ENCODE data around the gene CLVS2. TPM values are rescaled to one million over a fixed set of nuclear protein-coding genes. Genes with fewer than 3 reads are reported as not detected.

The CLVS2 gene
- total and polyA plus RNA-seq, 2 of the 4 experiments (the other 2 are of a cell fraction): 0.02 TPM; not detected in 1

GRCh38 chr6:123022975-123023374, 26.9 kb downstream of the CLVS2 start:
- no peak overlapping the region for H2AK5ac ChIP-seq (ENCODE audit: low read depth, low read length)
- no peak for ATAC-seq (ENCODE audit: low read depth)
- BruUV-seq (replicated peaks): no TSS peak

More at GRCh38 chr6:123022975-123023374, 26.9 kb downstream of the CLVS2 start:
- dilution Hi-C loops (cut with HindIII; ENCODE audit: low sequenced_read_pairs, unreplicated experiment): no loop called here
- in situ Hi-C loops (cut with MboI; ENCODE audit: low sequenced_read_pairs): no loop called here
- no peak overlapping the region for H2BK120ac ChIP-seq (ENCODE audit: low read depth, low read length)
- H4K5ac ChIP-seq (ENCODE audit: low read depth, low read length): no peak overlapping the region
- no peak overlapping the region for H3K9ac ChIP-seq (ENCODE audit: low read depth, low read length)
- no peak overlapping the region for H3K4ac ChIP-seq (ENCODE audit: low read depth, low read length)
- H4K8ac ChIP-seq (ENCODE audit: low read depth in 2 of 2, low read length in 2 of 2): no peak overlapping the region
- H2AFZ ChIP-seq (replicated peaks; ENCODE audit: low read length, poor library complexity): no peak overlapping the region
- H3K14ac ChIP-seq (replicated peaks; ENCODE audit: low read depth, low read length): no peak overlapping the region
- H3K23ac ChIP-seq (ENCODE audit: low read depth, low read length): no peak overlapping the region
- H3K4me1 ChIP-seq (ENCODE audit: control insufficient read depth, insufficient read depth, low read length): no peaks in the 10 kb centered on the region
- H2BK5ac ChIP-seq (ENCODE audit: low read depth, low read length, poor library complexity, severe bottlenecking): no peak overlapping the region
- H2BK20ac ChIP-seq (ENCODE audit: low read depth, low read length): no peak overlapping the region
- H2AK9ac ChIP-seq (replicated peaks; ENCODE audit: low read depth, low read length, poor library complexity): no peak overlapping the region
- WGBS, 2 experiments (ENCODE audit: extremely low coverage in 2 of 2, insufficient read length in 1 of 2): no CpG with 5 or more reads among the region's 1 CpG
- H3K18ac ChIP-seq (ENCODE audit: low read depth, low read length): no peak overlapping the region
- ChIA-PET POLR2A (ENCODE audit: unreplicated experiment) (no interaction called here), CTCF (no interaction called here)
- no peak overlapping the region for H4K91ac ChIP-seq (ENCODE audit: insufficient read depth, low read depth, low read length)
- intact Hi-C loops (cut with micrococcal nuclease): no loop called here
- H3K9me1 ChIP-seq (ENCODE audit: insufficient read depth, low read length): no peaks in the 10 kb centered on the region
- H2BK15ac ChIP-seq (ENCODE audit: low read depth, low read length): no peak overlapping the region
- H3K27ac ChIP-seq (ENCODE audit: insufficient read depth, low read length): no peak overlapping the region
- H3K27me3 ChIP-seq (ENCODE audit: control insufficient read depth, insufficient read depth, low read length): no peaks in the 10 kb centered on the region
- TF ChIP-seq MAZ (IDR thresholded peaks at IDR 0.05; ENCODE audit: borderline replicate concordance, low read depth, low read length): no peak
- TF ChIP-seq, protein P1, sequence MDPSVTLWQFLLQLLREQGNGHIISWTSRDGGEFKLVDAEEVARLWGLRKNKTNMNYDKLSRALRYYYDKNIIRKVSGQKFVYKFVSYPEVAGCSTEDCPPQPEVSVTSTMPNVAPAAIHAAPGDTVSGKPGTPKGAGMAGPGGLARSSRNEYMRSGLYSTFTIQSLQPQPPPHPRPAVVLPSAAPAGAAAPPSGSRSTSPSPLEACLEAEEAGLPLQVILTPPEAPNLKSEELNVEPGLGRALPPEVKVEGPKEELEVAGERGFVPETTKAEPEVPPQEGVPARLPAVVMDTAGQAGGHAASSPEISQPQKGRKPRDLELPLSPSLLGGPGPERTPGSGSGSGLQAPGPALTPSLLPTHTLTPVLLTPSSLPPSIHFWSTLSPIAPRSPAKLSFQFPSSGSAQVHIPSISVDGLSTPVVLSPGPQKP (IDR thresholded peaks at IDR 0.05; ENCODE audit: borderline replicate concordance, low read depth, low read length): no peak
- no peak for TF ChIP-seq SMC3 (IDR thresholded peaks at IDR 0.05; ENCODE audit: low read depth, low read length)
- no peak for TF ChIP-seq MXI1 (IDR thresholded peaks at IDR 0.05; ENCODE audit: borderline replicate concordance, low read depth, low read length)
- no peak for TF ChIP-seq POLR2A (IDR thresholded peaks at IDR 0.05; ENCODE audit: low read depth, low read length)
- TF ChIP-seq FOS (IDR thresholded peaks at IDR 0.05; ENCODE audit: low read depth, low read length): no peak
- no peak for TF ChIP-seq BHLHE40 (IDR thresholded peaks at IDR 0.05; ENCODE audit: low read depth, low read length)
- H4K20me1 ChIP-seq (ENCODE audit: insufficient read depth, low read length): no peaks in the 10 kb centered on the region
- no peak overlapping the region for H3K4me3 ChIP-seq (ENCODE audit: insufficient read depth, low read depth, low read length)
- no peaks in the 10 kb centered on the region for H3K79me1 ChIP-seq (ENCODE audit: low read depth in 1 of 2, low read length in 2 of 2)
- H3K4me2 ChIP-seq (ENCODE audit: low read depth, low read length): no peak overlapping the region
- DNase-seq: no peak
- H3K9me3 ChIP-seq (ENCODE audit: control insufficient read depth, insufficient read depth, low read length): peaks cover 5% of the 10 kb centered on the region; the same call in 1 of the 2 replicates
- no peaks in the 10 kb centered on the region for H3K36me3 ChIP-seq (ENCODE audit: control insufficient read depth, insufficient read depth, low read length)
- no peak overlapping the region for H3K56ac ChIP-seq (ENCODE audit: extremely low read depth, insufficient read depth, low read length)
